SK-N-SH (cell line): ENCODE measurements around the gene PPP6R2. TPM values are rescaled to one million over a fixed set of nuclear protein-coding genes. Genes with fewer than 3 reads are reported as not detected.
A peak's percentile ranks its signal among the peaks of the same experiment; 100 is the strongest.

Experiments used
- CTCF ChIA-PET: fragments of 300-600, 350-600 bp; formaldehyde crosslinking; extraction: SDS; loops from one replicate; lab custom pipeline; 2021; lab: Yijun Ruan, JAX
- POLR2A ChIA-PET: fragments of 350-600 bp; sonication (Branson Sonifier 250); formaldehyde crosslinking; extraction: SDS; loops from one replicate; lab custom pipeline; 2020; ENCODE audit warnings: antibody characterized with exemption, inconsistent platforms; lab: Yijun Ruan, JAX
- DNase-seq: peaks from one replicate; pipeline ENCODE4 v3.0.0; 2012
- H2AFZ ChIP-seq: fragments of 200-600 bp; sonication (generic); 2 replicates; pipeline ENCODE4 v1.8.1; 2016; ENCODE audit warnings: antibody characterized with exemption, mild to moderate bottlenecking, low read depth
- H3F3A ChIP-seq: fragments of 200-600 bp; sonication (generic); replicated peaks from 2 replicates; pipeline ENCODE3; 2016; ENCODE audit warnings: antibody characterized with exemption, mild to moderate bottlenecking; ENCODE audit not compliant: insufficient read depth
- H3K27ac ChIP-seq, 2 experiments: fragments of 200-500 bp in 1 of 2; fragments of 200-600 bp in 1 of 2; sonication (Bioruptor generic) in 1 of 2; sonication (generic), shearing (Covaris generic) in 1 of 2; 2 replicates each; pipeline versions ENCODE4 v1.5.1 to v1.6.1; 2014 to 2016; ENCODE audit warnings: low read depth in 2 of 2, inconsistent platforms in 1 of 2, low read length in 1 of 2, mild to moderate bottlenecking in 1 of 2, mixed read lengths in 1 of 2
- H3K27me3 ChIP-seq: fragments of 200-600 bp; sonication (generic), shearing (Covaris generic); 2 replicates; pipeline ENCODE4 v1.6.1; 2016; ENCODE audit warnings: mixed run types; ENCODE audit not compliant: insufficient read depth
- H3K36me3 ChIP-seq, 2 experiments: fragments of 200-500 bp in 1 of 2; fragments of 200-600 bp in 1 of 2; sonication (Bioruptor generic) in 1 of 2; sonication (generic) in 1 of 2; replicated peaks in 1 of 2; 2 replicates each; pipeline versions ENCODE3 to v1.5.1; 2014 to 2016; ENCODE audit warnings: low read length in 1 of 2, mild to moderate bottlenecking in 1 of 2; ENCODE audit not compliant: insufficient read depth in 2 of 2, control insufficient read depth in 1 of 2
- H3K4me1 ChIP-seq, 2 experiments: fragments of 200-500 bp in 1 of 2; fragments of 200-600 bp in 1 of 2; sonication (Bioruptor generic) in 1 of 2; sonication (generic), shearing (Covaris generic) in 1 of 2; 2 replicates each; pipeline versions ENCODE4 v1.5.1 to v1.6.1; 2014 to 2016; ENCODE audit warnings: low read depth in 1 of 2, low read length in 1 of 2, mixed run types in 1 of 2; ENCODE audit not compliant: insufficient read depth in 2 of 2, control insufficient read depth in 1 of 2
- H3K4me2 ChIP-seq: fragments of 200-600 bp; sonication (generic), shearing (Covaris generic); 2 replicates; pipeline ENCODE4 v1.6.1; 2017; ENCODE audit warnings: mixed run types
- H3K4me3 ChIP-seq, 2 experiments: fragments of 200-500 bp in 1 of 2; fragments of 200-600 bp in 1 of 2; sonication (Bioruptor generic) in 1 of 2; sonication (generic), shearing (Covaris generic) in 1 of 2; 2 replicates each; pipeline versions ENCODE4 v1.5.1 to v1.8.1; 2014 to 2016; ENCODE audit warnings: low read depth in 2 of 2, inconsistent platforms in 1 of 2, low read length in 1 of 2, mild to moderate bottlenecking in 1 of 2, mixed read lengths in 1 of 2, moderate library complexity in 1 of 2
- H3K79me2 ChIP-seq: fragments of 200-600 bp; sonication (generic); 2 replicates; pipeline ENCODE4 v1.8.1; 2017; ENCODE audit warnings: mild to moderate bottlenecking; ENCODE audit not compliant: insufficient read depth
- H3K9ac ChIP-seq: fragments of 200-600 bp; sonication (generic); 2 replicates; pipeline ENCODE4 v1.6.1; 2017; ENCODE audit warnings: mixed run types
- H3K9me2 ChIP-seq: fragments of 200-600 bp; sonication (generic); 2 replicates; pipeline ENCODE4 v1.6.1; 2017; ENCODE audit warnings: mixed run types
- H3K9me3 ChIP-seq: fragments of 200-600 bp; sonication (generic); 2 replicates; pipeline ENCODE4 v1.6.1; 2017; ENCODE audit warnings: mixed run types, mild to moderate bottlenecking, moderate library complexity
- H4K20me1 ChIP-seq: fragments of 200-600 bp; sonication (generic); 2 replicates; pipeline ENCODE4 v1.6.1; 2017; ENCODE audit warnings: mild to moderate bottlenecking, mixed run types; ENCODE audit not compliant: insufficient read depth
- FOXJ3 ChIP-seq: sonication (generic); formaldehyde crosslinking; IDR thresholded peaks from 2 replicates; pipeline ENCODE4 v1.5.1; 2020; ENCODE audit warnings: mild to moderate bottlenecking, missing genetic modification reagents
- GABPA ChIP-seq: IDR thresholded peaks from 2 replicates; pipeline ENCODE4 v1.4.0; 2012; ENCODE audit warnings: low read depth, mild to moderate bottlenecking
- JUND ChIP-seq: IDR thresholded peaks from 2 replicates; pipeline ENCODE4 v1.4.0; 2012
- MXI1 ChIP-seq: IDR thresholded peaks from 2 replicates; pipeline ENCODE4 v1.6.1; 2012; ENCODE audit warnings: mild to moderate bottlenecking, low read depth, low read length, improper control_type of control experiment
- NFIC ChIP-seq: IDR thresholded peaks from 2 replicates; pipeline ENCODE4 v1.4.0; 2012; ENCODE audit warnings: borderline replicate concordance
- NRF1 ChIP-seq: IDR thresholded peaks from 2 replicates; pipeline ENCODE4 v1.6.1; 2012; ENCODE audit warnings: low read depth, mild to moderate bottlenecking, low read length
- RAD21 ChIP-seq: IDR thresholded peaks from 2 replicates; pipeline ENCODE4 v1.6.1; 2012; ENCODE audit warnings: mild to moderate bottlenecking, low read length
- RCOR1 ChIP-seq: fragments of 150-350 bp; IDR thresholded peaks from 2 replicates; pipeline ENCODE4 v1.6.1; 2017; ENCODE audit warnings: antibody characterized with exemption, low read length
- RFX5 ChIP-seq: IDR thresholded peaks from 2 replicates; pipeline ENCODE4 v1.6.1; 2012; ENCODE audit warnings: mild to moderate bottlenecking, improper control_type of control experiment, low read length
- RXRA ChIP-seq: IDR thresholded peaks from 2 replicates; pipeline ENCODE4 v1.4.0; 2012; ENCODE audit warnings: low read depth, mild to moderate bottlenecking, borderline replicate concordance
- SIN3A ChIP-seq: IDR thresholded peaks from 2 replicates; pipeline ENCODE4 v1.6.1; 2012; ENCODE audit warnings: low read depth, mild to moderate bottlenecking, low read length, moderate library complexity, borderline replicate concordance
- SMC3 ChIP-seq: IDR thresholded peaks from 2 replicates; pipeline ENCODE4 v1.6.1; 2012; ENCODE audit warnings: low read depth, low read length, improper control_type of control experiment
- TAF1 ChIP-seq: IDR thresholded peaks from 2 replicates; pipeline ENCODE4 v1.6.1; 2012; ENCODE audit warnings: low read depth, mild to moderate bottlenecking, low read length, moderate library complexity, borderline replicate concordance
- TEAD4 ChIP-seq: IDR thresholded peaks from 2 replicates; pipeline ENCODE4 v1.4.0; 2012; ENCODE audit warnings: mild to moderate bottlenecking, borderline replicate concordance; ENCODE audit not compliant: insufficient read depth
- YY1 ChIP-seq: IDR thresholded peaks from 2 replicates; pipeline ENCODE4 v1.4.0; 2012; ENCODE audit warnings: low read depth, mild to moderate bottlenecking
- WGBS: methylation state at CpG from one replicate; pipeline ENCODE4 v1.1.6; 2017; ENCODE audit warnings: low lambda C conversion rate; 5-methylcytosine and 5-hydroxymethylcytosine counted together
- polyA plus RNA-seq, 3 experiments: library from polyadenylated mRNA; depleted of rRNA; stranded (reverse); fragments of >200 nt; gene quantifications; 2 replicates each; pipeline ENCODE4 v1.2.3, GENCODE V29; 2012
- TF ChIP-seq, protein P1 (sequence below): IDR thresholded peaks from 2 replicates; pipeline ENCODE4; 2012
- TF ChIP-seq, protein P2 (sequence below): fragments of 150-350 bp; IDR thresholded peaks from 2 replicates; pipeline ENCODE4 v1.6.1; 2017; ENCODE audit warnings: antibody characterized with exemption, low read length, low read depth, borderline replicate concordance
- TF ChIP-seq, protein P3 (sequence below): IDR thresholded peaks from 2 replicates; pipeline ENCODE4 v1.4.0; 2012; ENCODE audit warnings: low read depth
- TF ChIP-seq, protein P4 (sequence below): IDR thresholded peaks from 2 replicates; pipeline ENCODE4 v1.6.1; 2012; ENCODE audit warnings: mild to moderate bottlenecking, low read depth, low read length, moderate library complexity

The PPP6R2 gene
- polyA plus RNA-seq, 1 of the 3 experiments (the other 2 are of a cell fraction) = 45.7 TPM

DNA sequence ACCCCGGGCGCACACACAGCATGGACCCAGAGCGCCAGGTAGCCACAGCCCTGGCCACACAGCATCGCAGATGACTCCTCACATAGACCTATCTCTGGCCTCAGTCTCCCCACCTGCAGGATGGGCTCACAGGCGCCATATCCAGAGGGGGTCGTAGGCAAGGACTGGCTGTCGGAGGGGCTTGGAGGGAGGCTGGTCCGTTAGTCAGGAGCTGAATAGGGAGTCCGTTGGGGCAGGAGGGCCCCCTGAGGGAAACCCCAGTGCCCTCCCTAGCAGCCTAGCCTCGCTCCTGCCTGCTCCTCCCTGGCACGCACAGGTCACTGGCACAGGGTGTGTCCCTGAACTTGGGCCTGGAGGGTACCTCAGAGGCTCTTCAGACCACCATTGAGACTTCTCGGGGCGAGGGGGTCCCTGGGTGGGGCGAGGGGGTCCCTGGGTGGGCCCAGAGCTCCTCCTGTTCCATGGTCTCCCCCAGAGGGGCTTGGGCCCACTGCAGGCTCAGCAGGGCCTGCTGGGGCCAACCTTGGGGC is 37.7 kb upstream of the PPP6R2 start:
- Histone ChIP-seq H3K36me3 (peaks cover 3 to 11% of the 10 kb centered on the region in 2 experiments), H3K9me2 (no peaks in the 10 kb centered on the region), H3K9ac (peak overlapping the region; percentile 99), H3F3A (peaks cover 21% of the 10 kb centered on the region), H2AFZ (no peak overlapping the region), H3K9me3 (no peaks in the 10 kb centered on the region), H4K20me1 (peaks cover 38% of the 10 kb centered on the region), H3K4me2 (peak overlapping the region; percentile 100), H3K4me3 (peak overlapping the region; percentile 95 to 98), H3K4me1 (peaks cover 46 to 67% of the 10 kb centered on the region in 2 experiments; a peak in 3 of 4 replicates), H3K27ac (peak overlapping the region; percentile 95 to 97), H3K79me2 (peaks cover 64% of the 10 kb centered on the region), H3K27me3 (no peaks in the 10 kb centered on the region)
- no peak for TF ChIP-seq GABPA
- TF ChIP-seq TEAD4 = no peak
- TF ChIP-seq, protein P1, sequence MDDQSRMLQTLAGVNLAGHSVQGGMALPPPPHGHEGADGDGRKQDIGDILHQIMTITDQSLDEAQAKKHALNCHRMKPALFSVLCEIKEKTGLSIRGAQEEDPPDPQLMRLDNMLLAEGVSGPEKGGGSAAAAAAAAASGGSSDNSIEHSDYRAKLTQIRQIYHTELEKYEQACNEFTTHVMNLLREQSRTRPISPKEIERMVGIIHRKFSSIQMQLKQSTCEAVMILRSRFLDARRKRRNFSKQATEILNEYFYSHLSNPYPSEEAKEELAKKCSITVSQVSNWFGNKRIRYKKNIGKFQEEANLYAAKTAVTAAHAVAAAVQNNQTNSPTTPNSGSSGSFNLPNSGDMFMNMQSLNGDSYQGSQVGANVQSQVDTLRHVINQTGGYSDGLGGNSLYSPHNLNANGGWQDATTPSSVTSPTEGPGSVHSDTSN = no peak
- TF ChIP-seq, protein P2, sequence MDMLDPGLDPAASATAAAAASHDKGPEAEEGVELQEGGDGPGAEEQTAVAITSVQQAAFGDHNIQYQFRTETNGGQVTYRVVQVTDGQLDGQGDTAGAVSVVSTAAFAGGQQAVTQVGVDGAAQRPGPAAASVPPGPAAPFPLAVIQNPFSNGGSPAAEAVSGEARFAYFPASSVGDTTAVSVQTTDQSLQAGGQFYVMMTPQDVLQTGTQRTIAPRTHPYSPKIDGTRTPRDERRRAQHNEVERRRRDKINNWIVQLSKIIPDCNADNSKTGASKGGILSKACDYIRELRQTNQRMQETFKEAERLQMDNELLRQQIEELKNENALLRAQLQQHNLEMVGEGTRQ = no peak
- TF ChIP-seq RFX5 = no peak
- no peak for TF ChIP-seq RXRA
- TF ChIP-seq SIN3A = no peak
- TF ChIP-seq FOXJ3 = no peak
- ChIA-PET POLR2A (interaction anchor here (0.8 kb wide), 1 partner anchor 15 kb away, joined by 3 read pairs; no protein-coding TSS in a partner anchor), CTCF (interaction anchor here (0.7 to 4.1 kb wide), 5 partner anchors 23 to 54 kb away, joined by 3 to 28 read pairs (median 4); partner anchors contain the start of gene HDAC10)
- WGBS = 87% methylated on average over 9 of the region's 14 CpGs
- DNase-seq = no peak

DNA sequence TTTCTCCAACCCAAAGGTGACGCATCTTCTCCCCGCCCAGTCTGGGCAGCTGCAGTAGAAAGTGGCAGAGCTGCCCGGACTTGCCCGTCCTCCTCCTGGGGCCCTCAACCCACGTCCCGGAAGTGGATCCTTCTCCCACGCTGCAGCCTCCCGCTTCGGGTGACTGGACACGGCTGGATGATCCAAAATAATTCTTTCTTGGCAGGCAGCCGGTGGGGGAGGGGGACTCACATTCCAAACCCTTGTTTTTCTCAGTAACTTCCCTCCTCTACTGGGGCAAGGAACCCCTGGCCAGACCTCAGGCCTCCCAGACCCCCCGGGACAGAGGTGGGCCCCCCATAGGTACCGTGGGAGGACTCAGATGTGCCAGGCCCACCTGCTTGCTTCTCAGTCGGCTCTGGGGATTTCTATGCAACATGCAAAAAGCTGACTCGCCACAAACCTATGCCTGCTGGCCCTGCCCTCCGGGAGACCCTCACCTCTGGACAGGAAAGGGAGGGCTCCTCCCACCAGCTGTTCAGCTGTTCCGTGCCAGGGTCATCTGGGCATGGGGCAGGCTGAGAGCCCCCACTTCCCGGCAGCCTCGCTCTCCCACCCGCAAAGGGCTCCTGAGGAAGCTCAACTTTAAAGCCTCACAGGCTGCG is 37.1 kb upstream of the PPP6R2 start:
- 1% methylated on average over 9 of the region's 21 CpGs for WGBS
- POLR2A ChIA-PET = interaction anchor here (0.8 kb wide), 1 partner anchor 14 kb away, joined by 3 read pairs; no protein-coding TSS in a partner anchor
- H3K79me2 ChIP-seq = peaks cover 59% of the 10 kb centered on the region
- TF ChIP-seq FOXJ3 = no peak
- TF ChIP-seq TAF1 = peak; percentile 67; the same call in 1 of the 2 replicates
- peak; percentile 25; the same call in 1 of the 2 replicates for TF ChIP-seq RCOR1
- TF ChIP-seq JUND = no peak; the same call in 1 of the 2 replicates
- TF ChIP-seq NRF1 = no peak
- TF ChIP-seq RFX5 = no peak
- TF ChIP-seq GABPA = peak; percentile 70
- TF ChIP-seq, protein P3, sequence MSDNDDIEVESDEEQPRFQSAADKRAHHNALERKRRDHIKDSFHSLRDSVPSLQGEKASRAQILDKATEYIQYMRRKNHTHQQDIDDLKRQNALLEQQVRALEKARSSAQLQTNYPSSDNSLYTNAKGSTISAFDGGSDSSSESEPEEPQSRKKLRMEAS = peak; percentile 93
- TF ChIP-seq NFIC = peak; percentile 94
- peak; percentile 69 for TF ChIP-seq MXI1
- TF ChIP-seq YY1 = 0 out of 2 replicates have a peak, but pooled peaks have one; percentile 38
- TF ChIP-seq, protein P1 = peak; percentile 60
- TF ChIP-seq RAD21 = no peak
- TF ChIP-seq SMC3 = no peak
- TF ChIP-seq, protein P4, sequence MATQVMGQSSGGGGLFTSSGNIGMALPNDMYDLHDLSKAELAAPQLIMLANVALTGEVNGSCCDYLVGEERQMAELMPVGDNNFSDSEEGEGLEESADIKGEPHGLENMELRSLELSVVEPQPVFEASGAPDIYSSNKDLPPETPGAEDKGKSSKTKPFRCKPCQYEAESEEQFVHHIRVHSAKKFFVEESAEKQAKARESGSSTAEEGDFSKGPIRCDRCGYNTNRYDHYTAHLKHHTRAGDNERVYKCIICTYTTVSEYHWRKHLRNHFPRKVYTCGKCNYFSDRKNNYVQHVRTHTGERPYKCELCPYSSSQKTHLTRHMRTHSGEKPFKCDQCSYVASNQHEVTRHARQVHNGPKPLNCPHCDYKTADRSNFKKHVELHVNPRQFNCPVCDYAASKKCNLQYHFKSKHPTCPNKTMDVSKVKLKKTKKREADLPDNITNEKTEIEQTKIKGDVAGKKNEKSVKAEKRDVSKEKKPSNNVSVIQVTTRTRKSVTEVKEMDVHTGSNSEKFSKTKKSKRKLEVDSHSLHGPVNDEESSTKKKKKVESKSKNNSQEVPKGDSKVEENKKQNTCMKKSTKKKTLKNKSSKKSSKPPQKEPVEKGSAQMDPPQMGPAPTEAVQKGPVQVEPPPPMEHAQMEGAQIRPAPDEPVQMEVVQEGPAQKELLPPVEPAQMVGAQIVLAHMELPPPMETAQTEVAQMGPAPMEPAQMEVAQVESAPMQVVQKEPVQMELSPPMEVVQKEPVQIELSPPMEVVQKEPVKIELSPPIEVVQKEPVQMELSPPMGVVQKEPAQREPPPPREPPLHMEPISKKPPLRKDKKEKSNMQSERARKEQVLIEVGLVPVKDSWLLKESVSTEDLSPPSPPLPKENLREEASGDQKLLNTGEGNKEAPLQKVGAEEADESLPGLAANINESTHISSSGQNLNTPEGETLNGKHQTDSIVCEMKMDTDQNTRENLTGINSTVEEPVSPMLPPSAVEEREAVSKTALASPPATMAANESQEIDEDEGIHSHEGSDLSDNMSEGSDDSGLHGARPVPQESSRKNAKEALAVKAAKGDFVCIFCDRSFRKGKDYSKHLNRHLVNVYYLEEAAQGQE = peak; percentile 67; the same call in 1 of the 2 replicates

More for the DNA sequence above, 37.1 kb upstream of the PPP6R2 start:
- Histone ChIP-seq H3K27me3 (no peaks in the 10 kb centered on the region), H3K4me2 (peak overlapping the region; percentile 100), H3K9me3 (no peaks in the 10 kb centered on the region), H2AFZ (no peak overlapping the region), H3K36me3 (peaks cover 3 to 10% of the 10 kb centered on the region in 2 experiments), H4K20me1 (peaks cover 33% of the 10 kb centered on the region), H3K9me2 (no peaks in the 10 kb centered on the region), H3K27ac (peak overlapping the region; percentile 95 to 97), H3K4me1 (peaks cover 46 to 63% of the 10 kb centered on the region in 2 experiments; a peak in 3 of 4 replicates), H3K9ac (peak overlapping the region; percentile 99), H3K4me3 (peak overlapping the region; percentile 95 to 98), H3F3A (peaks cover 21% of the 10 kb centered on the region)
- CTCF ChIA-PET = interaction anchor here (1.0 to 4.1 kb wide), 6 partner anchors 18 to 54 kb away, joined by 3 to 28 read pairs (median 4); no protein-coding TSS in a partner anchor
- DNase-seq = peak; percentile 77
